ENCODE results near the gene CASKIN1. TPM values are rescaled to one million over a fixed set of nuclear protein-coding genes. Genes with fewer than 3 reads are reported as not detected.

Gene CASKIN1
- total and polyA plus RNA-seq, 10 of the 15 experiments (the other 5 are each of a cell fraction or from before 2014, with no cell fraction given): 0.03 to 0.33 (median 0.11) TPM; not detected in 5

DNA sequence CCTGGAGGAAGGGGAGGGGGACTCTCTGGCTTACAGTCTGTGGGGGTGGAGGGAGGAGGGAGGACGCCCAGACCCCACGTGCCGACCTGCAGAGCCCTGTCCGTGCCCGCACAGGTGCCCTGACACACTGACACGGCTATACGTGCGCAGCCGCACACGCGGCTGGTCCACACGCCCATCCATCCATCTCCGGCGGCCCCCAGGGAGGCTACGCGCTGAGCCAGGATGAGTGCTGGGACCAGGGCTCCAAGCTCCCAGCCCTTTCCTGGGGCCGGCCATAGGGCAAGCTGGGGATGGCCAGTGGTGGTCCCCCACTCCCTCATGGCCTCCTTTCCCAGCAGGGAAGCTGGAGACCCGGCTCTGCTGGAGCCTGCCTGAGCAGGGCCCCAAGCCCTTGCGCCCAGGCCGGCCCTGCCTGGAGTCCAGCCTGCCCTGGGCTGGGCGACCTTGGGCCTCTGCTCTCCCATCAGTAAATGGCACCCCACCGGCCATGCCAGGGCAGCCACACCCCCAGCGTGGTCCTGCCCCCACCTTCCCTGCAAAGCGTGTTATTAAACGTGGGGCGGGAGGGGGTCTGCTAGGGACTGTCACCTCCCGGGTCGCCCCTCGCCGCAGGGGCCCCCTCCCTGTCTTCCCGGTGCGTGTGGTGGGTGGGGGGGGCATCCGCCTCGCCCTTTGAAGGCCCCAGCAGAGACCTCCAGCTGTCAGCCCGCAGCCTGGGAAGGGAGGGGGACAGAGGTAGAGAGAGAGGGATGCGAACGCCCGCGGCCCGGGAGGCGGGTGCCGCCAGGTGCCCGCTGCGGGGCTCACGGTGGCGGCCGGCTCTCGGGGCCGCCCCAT lies 863 bp downstream of the CASKIN1 start:
- BruUV-seq (replicated peaks): no TSS peak
- Histone ChIP-seq H3K9ac (ENCODE audit: control insufficient read depth, insufficient read depth, low read length) (no peak overlapping the region), H3K9me3 (replicated peaks; ENCODE audit: control insufficient read depth, insufficient read depth, low read length) (no peaks in the 10 kb centered on the region), H3K27me3 (replicated peaks in 1 of 2; ENCODE audit: control insufficient read depth in 2 of 2, insufficient read depth in 2 of 2, low read length in 1 of 2) (peaks cover 12 to 15% of the 10 kb centered on the region in 2 experiments), H3K4me1 (ENCODE audit: control insufficient read depth, insufficient read depth, low read length) (no peaks in the 10 kb centered on the region; the same call in 1 of the 2 replicates), H3K27ac (ENCODE audit: control insufficient read depth, insufficient read depth) (no peak overlapping the region), H3K79me2 (ENCODE audit: control insufficient read depth, insufficient read depth, low read length) (no peaks in the 10 kb centered on the region), H3K4me2 (ENCODE audit: control insufficient read depth, insufficient read depth) (0 out of 2 replicates have a peak overlapping the region, but pooled peaks have one; percentile 25), H4K20me1 (ENCODE audit: control insufficient read depth, insufficient read depth) (no peaks in the 10 kb centered on the region), H2AFZ (ENCODE audit: control insufficient read depth, low read depth, low read length) (no peak overlapping the region), H3K36me3 (ENCODE audit: control insufficient read depth in 2 of 2, insufficient read depth in 2 of 2, low read length in 1 of 2) (no peaks in the 10 kb centered on the region), H3K4me3 (no peak overlapping the region)
- ATAC-seq: peak; percentile 36
- POLR2A ChIA-PET: interaction anchor here (0.6 kb wide), 1 partner anchor 9 kb away, joined by 3 read pairs; no protein-coding TSS in a partner anchor
- WGBS (ENCODE audit: insufficient coverage, insufficient replicate concordance, low lambda C conversion rate, missing lambda C conversion rate): 7% methylated on average over 29 of the region's 49 CpGs
- RAD21 ChIA-PET (ENCODE audit: unreplicated experiment): interaction anchor here (0.7 to 1.5 kb wide), 4 partner anchors 56 to 306 kb away, joined by 3 to 11 read pairs (median 7); partner anchors contain the start of gene ECI1
- in situ Hi-C loops (cut with MboI): no loop called here
- FAIRE-seq: no peak
- no peak for DNase-seq (ENCODE audit: low read depth, low spot score)
- TF ChIP-seq ZSCAN29 (IDR thresholded peaks at IDR 0.05): no peak
- peak; percentile 28 for TF ChIP-seq SUZ12 (IDR thresholded peaks at IDR 0.05; ENCODE audit: unreplicated experiment)
- CTCF ChIA-PET: interaction anchor here (0.7 to 2.0 kb wide), 11 partner anchors 16 to 306 kb away, joined by 3 to 10 read pairs (median 3); partner anchors contain the start of genes ECI1 and PGP
- SMC1A ChIA-PET (ENCODE audit: uncharacterized antibody, unreplicated experiment): no interaction called here
- intact Hi-C loops (cut with micrococcal nuclease; ENCODE audit: unreplicated experiment): loop anchor here (2.0 kb wide), 1 partner anchor 305 kb away; no protein-coding TSS in a partner anchor

DNA sequence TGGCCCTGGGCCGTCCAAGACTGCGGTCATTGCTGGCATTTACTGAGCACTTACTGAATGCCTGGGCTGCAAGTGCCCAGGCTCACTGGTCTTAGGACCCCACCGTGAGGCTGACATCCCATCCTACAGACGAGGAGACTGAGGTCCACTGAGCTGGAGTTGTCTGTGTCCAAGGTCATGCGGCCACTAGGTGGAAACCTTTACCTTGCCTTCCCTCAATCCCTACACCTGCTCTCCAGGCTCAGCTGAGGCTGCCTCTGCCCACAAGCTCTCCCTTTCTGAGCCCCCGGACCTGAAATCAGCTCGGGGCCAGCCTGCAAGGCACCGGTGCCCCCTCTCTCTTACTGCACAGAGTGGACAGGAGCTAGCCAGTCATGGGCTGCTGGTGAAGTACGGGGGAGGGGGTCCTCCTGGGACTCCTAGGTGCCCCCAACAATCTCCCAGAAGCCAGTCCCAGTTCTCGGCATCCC lies 1.5 kb downstream of the CASKIN1 start:
- FAIRE-seq (peak; percentile 69), DNase-seq (ENCODE audit: low read depth, low spot score) (peak; percentile 11), ATAC-seq (peak; percentile 91)
- 9% methylated on average over 10 of the region's 10 CpGs for WGBS (ENCODE audit: insufficient coverage, insufficient replicate concordance, low lambda C conversion rate, missing lambda C conversion rate)
- CTCF ChIA-PET: interaction anchor here (0.5 to 2.0 kb wide), 12 partner anchors 16 to 313 kb away, joined by 3 to 10 read pairs (median 3); partner anchors contain the start of genes ECI1 and PGP
- Histone ChIP-seq H3K27me3 (replicated peaks in 1 of 2; ENCODE audit: control insufficient read depth in 2 of 2, insufficient read depth in 2 of 2, low read length in 1 of 2) (peaks cover 12 to 15% of the 10 kb centered on the region in 2 experiments), H3K4me1 (ENCODE audit: control insufficient read depth, insufficient read depth, low read length) (no peaks in the 10 kb centered on the region; the same call in 1 of the 2 replicates), H3K4me2 (ENCODE audit: control insufficient read depth, insufficient read depth) (no peak overlapping the region), H3K79me2 (ENCODE audit: control insufficient read depth, insufficient read depth, low read length) (no peaks in the 10 kb centered on the region), H4K20me1 (ENCODE audit: control insufficient read depth, insufficient read depth) (no peaks in the 10 kb centered on the region), H3K9me3 (replicated peaks; ENCODE audit: control insufficient read depth, insufficient read depth, low read length) (no peaks in the 10 kb centered on the region), H2AFZ (ENCODE audit: control insufficient read depth, low read depth, low read length) (no peak overlapping the region), H3K4me3 (no peak overlapping the region), H3K9ac (ENCODE audit: control insufficient read depth, insufficient read depth, low read length) (no peak overlapping the region), H3K27ac (ENCODE audit: control insufficient read depth, insufficient read depth) (no peak overlapping the region), H3K36me3 (ENCODE audit: control insufficient read depth in 2 of 2, insufficient read depth in 2 of 2, low read length in 1 of 2) (no peaks in the 10 kb centered on the region)
- in situ Hi-C loops (cut with MboI): no loop called here
- RAD21 ChIA-PET (ENCODE audit: unreplicated experiment): interaction anchor here (0.7 to 1.5 kb wide), 4 partner anchors 56 to 307 kb away, joined by 3 to 11 read pairs (median 7); partner anchors contain the start of gene ECI1
- POLR2A ChIA-PET: interaction anchor here (0.6 kb wide), 1 partner anchor 211 kb away, joined by 8 read pairs; no protein-coding TSS in a partner anchor
- BruUV-seq (replicated peaks): no TSS peak
- intact Hi-C loops (cut with micrococcal nuclease; ENCODE audit: unreplicated experiment): loop anchor here (2.0 kb wide), 1 partner anchor 306 kb away; no protein-coding TSS in a partner anchor
- SMC1A ChIA-PET (ENCODE audit: uncharacterized antibody, unreplicated experiment): no interaction called here
- TF ChIP-seq, protein P1, sequence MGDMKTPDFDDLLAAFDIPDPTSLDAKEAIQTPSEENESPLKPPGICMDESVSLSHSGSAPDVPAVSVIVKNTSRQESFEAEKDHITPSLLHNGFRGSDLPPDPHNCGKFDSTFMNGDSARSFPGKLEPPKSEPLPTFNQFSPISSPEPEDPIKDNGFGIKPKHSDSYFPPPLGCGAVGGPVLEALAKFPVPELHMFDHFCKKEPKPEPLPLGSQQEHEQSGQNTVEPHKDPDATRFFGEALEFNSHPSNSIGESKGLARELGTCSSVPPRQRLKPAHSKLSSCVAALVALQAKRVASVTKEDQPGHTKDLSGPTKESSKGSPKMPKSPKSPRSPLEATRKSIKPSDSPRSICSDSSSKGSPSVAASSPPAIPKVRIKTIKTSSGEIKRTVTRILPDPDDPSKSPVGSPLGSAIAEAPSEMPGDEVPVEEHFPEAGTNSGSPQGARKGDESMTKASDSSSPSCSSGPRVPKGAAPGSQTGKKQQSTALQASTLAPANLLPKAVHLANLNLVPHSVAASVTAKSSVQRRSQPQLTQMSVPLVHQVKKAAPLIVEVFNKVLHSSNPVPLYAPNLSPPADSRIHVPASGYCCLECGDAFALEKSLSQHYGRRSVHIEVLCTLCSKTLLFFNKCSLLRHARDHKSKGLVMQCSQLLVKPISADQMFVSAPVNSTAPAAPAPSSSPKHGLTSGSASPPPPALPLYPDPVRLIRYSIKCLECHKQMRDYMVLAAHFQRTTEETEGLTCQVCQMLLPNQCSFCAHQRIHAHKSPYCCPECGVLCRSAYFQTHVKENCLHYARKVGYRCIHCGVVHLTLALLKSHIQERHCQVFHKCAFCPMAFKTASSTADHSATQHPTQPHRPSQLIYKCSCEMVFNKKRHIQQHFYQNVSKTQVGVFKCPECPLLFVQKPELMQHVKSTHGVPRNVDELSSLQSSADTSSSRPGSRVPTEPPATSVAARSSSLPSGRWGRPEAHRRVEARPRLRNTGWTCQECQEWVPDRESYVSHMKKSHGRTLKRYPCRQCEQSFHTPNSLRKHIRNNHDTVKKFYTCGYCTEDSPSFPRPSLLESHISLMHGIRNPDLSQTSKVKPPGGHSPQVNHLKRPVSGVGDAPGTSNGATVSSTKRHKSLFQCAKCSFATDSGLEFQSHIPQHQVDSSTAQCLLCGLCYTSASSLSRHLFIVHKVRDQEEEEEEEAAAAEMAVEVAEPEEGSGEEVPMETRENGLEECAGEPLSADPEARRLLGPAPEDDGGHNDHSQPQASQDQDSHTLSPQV (IDR thresholded peaks at IDR 0.05): no peak
- TF ChIP-seq, protein P2, sequence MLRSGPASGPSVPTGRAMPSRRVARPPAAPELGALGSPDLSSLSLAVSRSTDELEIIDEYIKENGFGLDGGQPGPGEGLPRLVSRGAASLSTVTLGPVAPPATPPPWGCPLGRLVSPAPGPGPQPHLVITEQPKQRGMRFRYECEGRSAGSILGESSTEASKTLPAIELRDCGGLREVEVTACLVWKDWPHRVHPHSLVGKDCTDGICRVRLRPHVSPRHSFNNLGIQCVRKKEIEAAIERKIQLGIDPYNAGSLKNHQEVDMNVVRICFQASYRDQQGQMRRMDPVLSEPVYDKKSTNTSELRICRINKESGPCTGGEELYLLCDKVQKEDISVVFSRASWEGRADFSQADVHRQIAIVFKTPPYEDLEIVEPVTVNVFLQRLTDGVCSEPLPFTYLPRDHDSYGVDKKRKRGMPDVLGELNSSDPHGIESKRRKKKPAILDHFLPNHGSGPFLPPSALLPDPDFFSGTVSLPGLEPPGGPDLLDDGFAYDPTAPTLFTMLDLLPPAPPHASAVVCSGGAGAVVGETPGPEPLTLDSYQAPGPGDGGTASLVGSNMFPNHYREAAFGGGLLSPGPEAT (IDR thresholded peaks at IDR 0.05; ENCODE audit: low read depth): no peak
- peak; percentile 55 for TF ChIP-seq RAD21 (IDR thresholded peaks at IDR 0.05; ENCODE audit: insufficient read depth, low read depth, low read length)
